H9 (cell line): ENCODE results near the gene SNX4. TPM values are rescaled to one million over a fixed set of nuclear protein-coding genes. Genes with fewer than 3 reads are reported as not detected.

Experiments used
- DNase-seq: peaks from one replicate; pipeline ENCODE4 v3.0.0-alpha.2; 2017
- H2AFZ ChIP-seq: one replicate; pipeline ENCODE4 v1.6.1; 2013; ENCODE audit warnings: mild to moderate bottlenecking, low read length, control low read depth, moderate library complexity
- H2AK5ac ChIP-seq: 2 replicates; pipeline ENCODE4 v1.6.1; 2013; ENCODE audit warnings: low read length, control low read depth, mixed read lengths; ENCODE audit not compliant: insufficient read length
- H2BK120ac ChIP-seq: one replicate; pipeline ENCODE4 v1.6.1; 2013; ENCODE audit warnings: low read depth, mild to moderate bottlenecking, low read length, control low read depth, inconsistent platforms; ENCODE audit not compliant: poor library complexity, severe bottlenecking
- H2BK12ac ChIP-seq: 2 replicates; pipeline ENCODE4 v1.6.1; 2013; ENCODE audit warnings: low read length, control low read depth, mixed read lengths, low read depth; ENCODE audit not compliant: insufficient read length
- H2BK15ac ChIP-seq: 2 replicates; pipeline ENCODE4 v1.6.1; 2013; ENCODE audit warnings: low read depth, low read length, control low read depth
- H2BK20ac ChIP-seq: one replicate; pipeline ENCODE4 v1.6.1; 2013; ENCODE audit warnings: low read depth, mild to moderate bottlenecking, low read length, control low read depth, inconsistent platforms; ENCODE audit not compliant: poor library complexity, severe bottlenecking
- H2BK5ac ChIP-seq: 2 replicates; pipeline ENCODE4 v1.6.1; 2013; ENCODE audit warnings: low read length, control low read depth, mixed read lengths; ENCODE audit not compliant: insufficient read length
- H3K14ac ChIP-seq: 2 replicates; pipeline ENCODE4 v1.6.1; 2013; ENCODE audit warnings: low read length, control low read depth; ENCODE audit not compliant: insufficient read depth
- H3K18ac ChIP-seq: 2 replicates; pipeline ENCODE4 v1.6.1; 2013; ENCODE audit warnings: low read depth, mild to moderate bottlenecking, mixed read lengths, low read length, control low read depth; ENCODE audit not compliant: insufficient read length
- H3K23ac ChIP-seq: 2 replicates; pipeline ENCODE4 v1.6.1; 2013; ENCODE audit warnings: low read length, control low read depth, mixed read lengths, low read depth; ENCODE audit not compliant: insufficient read length
- H3K23me2 ChIP-seq: 2 replicates; pipeline ENCODE4 v1.6.1; 2013; ENCODE audit warnings: low read depth, mild to moderate bottlenecking, mixed read lengths, low read length, control low read depth; ENCODE audit not compliant: insufficient read length, poor library complexity, severe bottlenecking
- H3K27ac ChIP-seq: 2 replicates; pipeline ENCODE4 v1.5.1; 2013; ENCODE audit warnings: low read length, control low read depth, mixed read lengths, low read depth; ENCODE audit not compliant: insufficient read length
- H3K27me3 ChIP-seq: 2 replicates; pipeline ENCODE4 v1.6.1; 2013; ENCODE audit warnings: low read length, control low read depth, inconsistent platforms; ENCODE audit not compliant: insufficient read depth
- H3K4ac ChIP-seq: 2 replicates; pipeline ENCODE4 v1.6.1; 2013; ENCODE audit warnings: low read depth, mild to moderate bottlenecking, control low read depth, inconsistent platforms, low read length, moderate library complexity
- H3K4me1 ChIP-seq: 2 replicates; pipeline ENCODE4 v1.6.1; 2013; ENCODE audit warnings: low read length, control low read depth, inconsistent platforms; ENCODE audit not compliant: insufficient read depth
- H3K4me2 ChIP-seq: 2 replicates; pipeline ENCODE4 v1.6.1; 2013; ENCODE audit warnings: low read length, control low read depth, mixed read lengths; ENCODE audit not compliant: insufficient read length, insufficient read depth
- H3K56ac ChIP-seq: 2 replicates; pipeline ENCODE4 v1.6.1; 2013; ENCODE audit warnings: low read depth, mild to moderate bottlenecking, mixed read lengths, low read length, control low read depth; ENCODE audit not compliant: insufficient read length
- H3K79me1 ChIP-seq: 2 replicates; pipeline ENCODE4 v1.6.1; 2013; ENCODE audit warnings: low read depth, mild to moderate bottlenecking, moderate library complexity, low read length, control low read depth, inconsistent platforms; ENCODE audit not compliant: insufficient read depth, poor library complexity, severe bottlenecking
- H3K79me2 ChIP-seq: 2 replicates; pipeline ENCODE4 v1.6.1; 2013; ENCODE audit warnings: low read length, control low read depth, inconsistent platforms; ENCODE audit not compliant: insufficient read depth
- H3K9ac ChIP-seq: 2 replicates; pipeline ENCODE4 v1.6.1; 2013; ENCODE audit warnings: low read length, control low read depth, mixed read lengths; ENCODE audit not compliant: insufficient read length; ENCODE audit errors: extremely low read depth
- H3K9me3 ChIP-seq: one replicate; pipeline ENCODE4 v1.6.1; 2013; ENCODE audit warnings: low read depth, low read length, inconsistent platforms; ENCODE audit not compliant: control insufficient read depth
- H3T11ph ChIP-seq: one replicate; pipeline ENCODE4 v1.6.1; 2013; ENCODE audit warnings: mild to moderate bottlenecking, low read length, control low read depth, inconsistent platforms
- H4K20me1 ChIP-seq: one replicate; pipeline ENCODE4 v1.6.1; 2013; ENCODE audit not compliant: control insufficient read depth, insufficient read length, insufficient read depth
- H4K5ac ChIP-seq: 2 replicates; pipeline ENCODE4 v1.6.1; 2013; ENCODE audit warnings: low read depth, mild to moderate bottlenecking, mixed read lengths, low read length, control low read depth; ENCODE audit not compliant: insufficient read length
- H4K8ac ChIP-seq: replicated peaks from 2 replicates; pipeline ENCODE4 v1.6.1; 2013; ENCODE audit warnings: low read length, control low read depth, mixed read lengths, low read depth; ENCODE audit not compliant: insufficient read length
- H4K91ac ChIP-seq: 2 replicates; pipeline ENCODE4 v1.6.1; 2013; ENCODE audit warnings: low read depth, mild to moderate bottlenecking, moderate library complexity, mixed read lengths, low read length, control low read depth; ENCODE audit not compliant: insufficient read length
- H3K27ac Mint-ChIP-seq, 3 experiments: 2 replicates in 2 of 3; 3 replicates in 1 of 3; pipeline ENCODE4 v1.8.0; 2020 to 2021; ENCODE audit warnings: mixed read lengths in 3 of 3, mild to moderate bottlenecking in 1 of 3, moderate library complexity in 1 of 3
- H3K27me3 Mint-ChIP-seq: 2 replicates; pipeline ENCODE4 v1.8.0; 2021; ENCODE audit warnings: low read depth, mild to moderate bottlenecking, moderate library complexity, mixed read lengths
- H3K36me3 Mint-ChIP-seq, 3 experiments: 2 replicates in 2 of 3; 3 replicates in 1 of 3; pipeline ENCODE4 v1.8.0; 2020 to 2021; ENCODE audit warnings: low read depth in 3 of 3, mixed read lengths in 3 of 3; ENCODE audit not compliant: insufficient read depth in 1 of 3
- H3K4me1 Mint-ChIP-seq, 2 experiments: 2 replicates each; pipeline ENCODE4 v1.8.0; 2020; ENCODE audit warnings: mixed read lengths in 2 of 2
- H3K4me3 Mint-ChIP-seq, 2 experiments: 2 replicates in 1 of 2; 3 replicates in 1 of 2; pipeline ENCODE4 v1.8.0; 2020 to 2021; ENCODE audit warnings: mild to moderate bottlenecking in 2 of 2, mixed read lengths in 2 of 2, moderate library complexity in 1 of 2
- H3K9me3 Mint-ChIP-seq, 2 experiments: 2 replicates in 1 of 2; 3 replicates in 1 of 2; pipeline ENCODE4 v1.8.0; 2020; ENCODE audit warnings: mild to moderate bottlenecking in 2 of 2, mixed read lengths in 2 of 2, moderate library complexity in 1 of 2
- CTCF ChIP-seq: fragments of 200-600 bp; sonication (generic); conservative IDR thresholded peaks from 3 replicates; pipeline ENCODE4 v1.8.0; 2021; ENCODE audit warnings: antibody characterized with exemption, mild to moderate bottlenecking
- WGBS: extraction: QIAGEN DNeasy Blood & Tissue Kit; methylation state at CpG from one replicate; pipeline ENCODE4 v1.1.7; 2013; ENCODE audit warnings: missing lambda C conversion rate, low lambda C conversion rate, mixed read lengths; ENCODE audit not compliant: insufficient read length; ENCODE audit errors: extremely low coverage; 5-methylcytosine and 5-hydroxymethylcytosine counted together
- total RNA-seq: library from RNA; stranded (reverse); gene quantifications from 2 replicates; pipeline ENCODE4 v1.2.1, GENCODE V29; 2021

Gene SNX4
- total RNA-seq, 1 experiment from 2014 or later, result 29.5 TPM

DNA sequence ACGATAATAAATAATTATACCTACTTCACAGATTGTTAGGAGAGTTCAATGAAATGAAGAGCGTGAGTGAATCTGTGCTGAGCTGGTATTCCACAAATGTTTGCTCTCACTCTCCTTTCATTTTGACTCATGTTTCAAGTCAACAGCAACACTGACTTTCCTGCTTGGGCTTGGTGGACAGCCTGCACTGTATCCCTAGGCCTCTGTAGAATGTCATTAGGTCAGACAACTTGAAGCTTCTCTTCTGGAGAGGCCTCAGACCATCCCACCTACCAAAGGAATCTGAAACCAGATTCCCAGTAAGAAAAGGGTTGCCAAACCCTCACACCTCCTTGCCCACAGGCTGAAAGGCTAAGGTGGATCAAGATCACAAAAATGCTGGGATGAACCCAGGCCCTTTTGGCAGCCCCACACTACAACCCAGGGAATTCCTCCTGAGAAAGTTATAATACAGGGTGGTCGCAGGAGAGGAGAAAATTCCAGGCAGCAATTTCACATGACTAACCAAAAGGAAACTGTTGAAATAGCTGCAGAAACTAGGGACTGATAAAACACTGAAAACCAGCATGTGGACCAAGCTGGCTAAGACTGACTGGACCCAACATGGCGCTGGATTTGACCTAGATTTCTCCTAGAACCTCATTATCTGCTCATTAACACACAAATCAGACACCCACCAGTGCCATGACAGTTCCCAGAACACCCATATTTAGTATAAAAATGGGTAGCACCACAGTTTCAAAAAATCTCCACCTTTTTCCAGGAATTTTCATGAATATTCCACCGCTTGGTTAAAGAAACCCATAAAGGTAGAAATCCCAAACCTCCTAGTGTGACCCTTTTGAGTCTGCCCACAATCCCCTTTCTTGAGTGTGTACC is 87.9 kb downstream of the SNX4 start:
- Histone ChIP-seq H2BK20ac (no peak overlapping the region), H3T11ph (no peak overlapping the region), H3K4me2 (no peak overlapping the region), H3K4ac (no peak overlapping the region), H4K8ac (no peak overlapping the region), H3K56ac (no peak overlapping the region), H3K18ac (no peak overlapping the region), H3K27me3 (no peaks in the 10 kb centered on the region), H2BK5ac (no peak overlapping the region), H3K9me3 (no peaks in the 10 kb centered on the region), H3K27ac (no peak overlapping the region), H3K9ac (no peak overlapping the region), H2AFZ (no peak overlapping the region), H3K4me1 (no peaks in the 10 kb centered on the region), H3K14ac (no peak overlapping the region), H2BK12ac (no peak overlapping the region), H3K79me2 (no peaks in the 10 kb centered on the region), H4K91ac (no peak overlapping the region), H2BK15ac (no peak overlapping the region), H2AK5ac (no peak overlapping the region), H3K23me2 (no peaks in the 10 kb centered on the region), H4K5ac (no peak overlapping the region), H3K23ac (no peak overlapping the region), H2BK120ac (no peak overlapping the region), H3K79me1 (no peaks in the 10 kb centered on the region), H4K20me1 (no peaks in the 10 kb centered on the region)
- H3K36me3 Mint-ChIP-seq, result no peaks in the 10 kb centered on the region; a peak in 1 of 7 replicates
- H3K9me3 Mint-ChIP-seq, result no peaks in the 10 kb centered on the region
- WGBS, result no CpG with 5 or more reads among the region's 5 CpGs
- no peaks in the 10 kb centered on the region for H3K27me3 Mint-ChIP-seq
- DNase-seq, result no peak
- H3K4me1 Mint-ChIP-seq, result peaks cover 11 to 19% of the 10 kb centered on the region in 2 experiments
- no peak for TF ChIP-seq CTCF
- H3K27ac Mint-ChIP-seq, result no peak overlapping the region
- H3K4me3 Mint-ChIP-seq, result no peak overlapping the region; a peak in 1 of 5 replicates
